GM12891 (cell line): ENCODE results near the gene TPX2.
"Not testable (repeated sequence)": the region's sequence is repeated elsewhere in the genome, so short reads cannot be mapped to it uniquely, and the experiment has no call there.

Experiments
- DNase-seq: peaks from one replicate; pipeline ENCODE4 v3.0.0; 2011; ENCODE audit warnings: low spot score; ENCODE audit not compliant: insufficient read length
- FAIRE-seq: peaks from 2 replicates; lab custom pipeline; 2011; peaks lifted over from hg19 to GRCh38; lab: Jason Lieb, UNC
- PAX5 ChIP-seq: IDR thresholded peaks from 2 replicates; pipeline ENCODE4 v1.6.1; 2011; ENCODE audit warnings: low read length, moderate library complexity, mild to moderate bottlenecking; ENCODE audit not compliant: insufficient read depth, severe bottlenecking
- POLR2A ChIP-seq: IDR thresholded peaks from 2 replicates; pipeline ENCODE4 v1.6.1; 2011; ENCODE audit warnings: low read depth, low read length, control low read depth
- POLR2AphosphoS5 ChIP-seq: IDR thresholded peaks from 2 replicates; pipeline ENCODE4 v1.6.1; 2011; ENCODE audit warnings: low read depth, low read length, control low read depth
- POU2F2 ChIP-seq: IDR thresholded peaks from 2 replicates; pipeline ENCODE4 v1.6.1; 2011; ENCODE audit warnings: low read depth, mild to moderate bottlenecking, control low read depth, low read length, moderate library complexity
- SPI1 ChIP-seq: IDR thresholded peaks from 2 replicates; pipeline ENCODE4 v1.6.1; 2011; ENCODE audit warnings: low read depth, low read length, control low read depth
- TAF1 ChIP-seq: IDR thresholded peaks from 2 replicates; pipeline ENCODE4 v1.6.1; 2011; ENCODE audit warnings: low read depth, low read length, control low read depth

TPX2 gene

GRCh38 chr20:31740656-31741323, 1.7 kb downstream of the TPX2 start:
- TF ChIP-seq POU2F2 (no peak), TAF1 (no peak), PAX5 (no peak), SPI1 (no peak), POLR2AphosphoS5 (no peak), POLR2A (no peak)

DNA sequence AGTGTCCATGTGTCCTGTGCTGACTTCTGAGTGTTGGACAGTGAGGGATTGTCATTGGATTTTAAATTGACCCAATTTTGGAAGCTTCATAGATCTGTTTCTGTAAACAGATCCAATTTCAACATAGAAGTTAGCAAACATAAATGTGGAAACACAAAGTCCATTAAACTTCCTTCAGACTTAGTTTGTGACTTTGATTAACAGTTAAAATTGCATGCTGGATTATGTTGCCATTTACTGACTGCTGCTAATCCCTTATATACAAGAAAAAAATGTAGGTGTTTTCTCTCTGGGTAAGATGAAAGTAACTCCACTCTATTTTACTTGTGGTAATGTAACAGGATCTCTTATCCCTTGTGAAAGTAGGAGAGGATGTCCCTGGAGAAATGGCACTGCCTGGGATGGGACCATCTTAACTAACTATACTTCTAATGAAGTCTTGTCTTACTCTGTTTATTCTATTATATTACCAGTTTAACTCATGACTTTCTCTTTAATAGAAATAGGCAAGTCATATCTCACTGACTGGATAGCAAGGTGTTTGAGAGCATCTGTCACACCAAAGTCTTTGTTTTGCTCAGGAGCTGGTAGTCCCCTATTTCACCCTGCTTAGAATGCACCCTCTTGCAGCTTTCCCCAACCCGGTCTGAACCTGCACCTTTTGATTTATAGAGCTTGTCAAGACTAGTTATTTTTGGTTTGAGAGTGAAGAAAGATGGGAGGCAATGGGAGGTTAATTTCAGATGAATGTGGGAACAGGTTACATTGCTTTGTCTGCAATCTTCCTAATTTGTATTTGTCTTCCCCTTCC, 7.2 kb downstream of the TPX2 start:
- TF ChIP-seq POLR2A, result no peak
- TF ChIP-seq POLR2AphosphoS5, result no peak
- TF ChIP-seq TAF1, result no peak
- no peak for TF ChIP-seq POU2F2
- no peak for TF ChIP-seq SPI1
- no peak for TF ChIP-seq PAX5
- DNase-seq, result no peak
- no peak for FAIRE-seq

More at GRCh38 chr20:31740656-31741323, 1.7 kb downstream of the TPX2 start:
- DNase-seq (no peak), FAIRE-seq (no peak)

GRCh38 chr20:31747028-31747427, 7.9 kb downstream of the TPX2 start:
- FAIRE-seq, DNase-seq: not testable (repeated sequence)

DNA sequence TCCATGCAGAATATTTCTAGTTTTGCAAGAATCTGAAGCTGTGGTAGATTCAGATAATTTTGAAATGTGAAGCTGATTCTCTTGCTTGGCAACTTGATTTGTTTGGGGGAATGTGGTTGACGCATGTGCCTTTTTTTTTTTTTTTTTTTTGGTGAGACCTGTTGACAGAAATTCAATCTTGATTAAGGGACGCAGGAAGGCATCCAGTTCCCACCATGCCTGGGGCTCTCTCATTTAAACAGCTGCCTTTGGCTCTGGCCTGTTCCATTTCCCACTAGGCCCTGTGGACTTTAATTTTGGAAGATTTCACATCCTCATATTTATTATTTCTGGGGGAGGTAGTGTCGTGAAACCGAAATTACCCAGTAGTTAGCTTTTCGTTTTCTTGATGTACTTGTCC, 8.6 kb downstream of the TPX2 start:
- TF ChIP-seq POLR2A (no peak), SPI1 (peak; percentile 52)
- FAIRE-seq (no peak), DNase-seq (no peak)

DNA sequence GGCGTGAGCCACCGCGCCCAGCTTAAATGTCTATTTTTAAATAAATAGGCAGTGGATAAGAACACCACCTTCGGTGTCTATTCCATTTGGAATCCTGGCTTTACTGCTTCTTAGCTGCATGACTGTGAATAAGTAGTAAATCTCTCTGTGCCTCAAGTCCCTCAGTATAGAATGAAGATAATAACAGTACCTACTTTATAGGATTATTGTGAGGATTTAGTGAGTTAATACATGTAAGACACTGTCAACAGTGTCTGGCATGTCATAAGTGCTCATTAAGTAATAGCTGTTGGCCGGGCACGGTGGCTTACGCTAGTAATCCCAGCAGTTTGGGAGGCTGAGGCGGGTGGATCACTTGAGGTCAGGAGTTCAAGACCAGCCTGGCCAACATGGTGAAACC, 10.1 kb downstream of the TPX2 start:
- no peak for TF ChIP-seq POU2F2
- no peak for TF ChIP-seq PAX5
- no peak for TF ChIP-seq TAF1
- no peak for TF ChIP-seq POLR2A
- no peak for TF ChIP-seq SPI1
- no peak for TF ChIP-seq POLR2AphosphoS5
- FAIRE-seq (no peak), DNase-seq (no peak)

GRCh38 chr20:31751126-31751525, 12.0 kb downstream of the TPX2 start:
- no peak for TF ChIP-seq POLR2AphosphoS5
- TF ChIP-seq SPI1, result no peak
- no peak for TF ChIP-seq POLR2A
- TF ChIP-seq TAF1, result no peak
- TF ChIP-seq POU2F2, result no peak
- no peak for TF ChIP-seq PAX5
- FAIRE-seq, result no peak
- DNase-seq, result no peak

DNA sequence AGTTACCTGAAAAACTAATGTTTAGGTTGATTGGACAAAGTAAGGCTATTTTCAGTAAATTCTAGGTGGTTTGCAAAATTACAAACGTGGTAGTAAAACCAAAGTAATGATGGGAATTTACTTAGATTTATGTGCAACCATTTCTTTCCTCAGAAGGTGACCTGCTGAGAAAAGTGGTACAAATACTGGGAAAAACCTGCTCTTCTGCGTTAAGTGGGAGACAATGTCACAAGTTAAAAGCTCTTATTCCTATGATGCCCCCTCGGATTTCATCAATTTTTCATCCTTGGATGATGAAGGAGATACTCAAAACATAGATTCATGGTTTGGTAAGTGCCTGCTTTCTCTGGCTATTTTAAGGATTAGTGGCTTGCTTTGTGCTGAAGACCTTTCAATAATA, 18.2 kb downstream of the TPX2 start:
- FAIRE-seq (no peak), DNase-seq (no peak)
- no peak for TF ChIP-seq TAF1
- no peak for TF ChIP-seq POLR2A
- no peak for TF ChIP-seq POU2F2
- no peak for TF ChIP-seq POLR2AphosphoS5
- TF ChIP-seq SPI1, result no peak
- TF ChIP-seq PAX5, result no peak

GRCh38 chr20:31758521-31758920, 19.4 kb downstream of the TPX2 start:
- no peak for FAIRE-seq
- TF ChIP-seq POLR2AphosphoS5, result no peak
- TF ChIP-seq POU2F2, result no peak
- TF ChIP-seq POLR2A, result no peak
- no peak for TF ChIP-seq TAF1
- TF ChIP-seq PAX5, result no peak
- no peak for TF ChIP-seq SPI1
- DNase-seq, result no peak

GRCh38 chr20:31758991-31759390, 19.9 kb downstream of the TPX2 start:
- DNase-seq, result no peak
- FAIRE-seq, result no peak
- TF ChIP-seq SPI1, result no peak
- no peak for TF ChIP-seq POU2F2
- TF ChIP-seq POLR2AphosphoS5, result no peak
- TF ChIP-seq TAF1, result no peak
- no peak for TF ChIP-seq PAX5
- no peak for TF ChIP-seq POLR2A

GRCh38 chr20:31759836-31760518, 20.9 kb downstream of the TPX2 start:
- TF ChIP-seq SPI1 (no peak), PAX5 (no peak), POU2F2 (no peak), POLR2AphosphoS5 (no peak), POLR2A (no peak), TAF1 (no peak)
- no peak for FAIRE-seq
- no peak for DNase-seq
